Neural cell (in vitro differentiated cells): Measurements from ENCODE around the gene ROR1. TPM values are rescaled to one million over a fixed set of nuclear protein-coding genes. Genes with fewer than 3 reads are reported as not detected.

Source experiments
- H2AFZ ChIP-seq: fragments of 200-600, 300-800 bp; sonication (generic), shearing (Covaris generic); 2 replicates; pipeline ENCODE4 v1.6.0; 2014; ENCODE audit warnings: low read depth, mild to moderate bottlenecking, antibody characterized with exemption, low read length, moderate library complexity
- H3F3A ChIP-seq: fragments of 200-600 bp; shearing (Covaris generic); 2 replicates; pipeline ENCODE4 v1.6.1; 2016; ENCODE audit warnings: mild to moderate bottlenecking, moderate library complexity, mixed read lengths, antibody characterized with exemption, low read length; ENCODE audit not compliant: insufficient read depth, poor library complexity, severe bottlenecking
- H3K27ac ChIP-seq: fragments of 200-600, 300-800 bp; sonication (generic), shearing (Covaris generic); 2 replicates; pipeline ENCODE4 v1.5.1; 2014; ENCODE audit warnings: mild to moderate bottlenecking, low read length, moderate library complexity
- H3K27me3 ChIP-seq: fragments of 300-800, 200-600 bp; sonication (generic), shearing (Covaris generic); 2 replicates; pipeline ENCODE4 v1.6.0; 2014; ENCODE audit warnings: mild to moderate bottlenecking, low read depth, low read length, moderate library complexity; ENCODE audit not compliant: insufficient read depth
- H3K36me3 ChIP-seq: fragments of 300-800, 200-600 bp; sonication (generic), shearing (Covaris generic); 2 replicates; pipeline ENCODE4 v1.5.1; 2014; ENCODE audit warnings: mild to moderate bottlenecking, antibody characterized with exemption, low read length, moderate library complexity; ENCODE audit not compliant: insufficient read depth
- H3K4me2 ChIP-seq: fragments of 300-800, 200-600 bp; sonication (generic), shearing (Covaris generic); 2 replicates; pipeline ENCODE4 v1.6.0; 2014; ENCODE audit warnings: mild to moderate bottlenecking, low read length
- H3K4me3 ChIP-seq: fragments of 300-800, 200-600 bp; sonication (generic), shearing (Covaris generic); 2 replicates; pipeline ENCODE4 v1.5.1; 2014; ENCODE audit warnings: mild to moderate bottlenecking, low read length, moderate library complexity
- H3K79me2 ChIP-seq: fragments of 200-600 bp; shearing (Covaris generic); replicated peaks from 2 replicates; pipeline ENCODE4 v1.6.0; 2014; ENCODE audit warnings: mild to moderate bottlenecking, low read length, moderate library complexity; ENCODE audit not compliant: insufficient read depth
- H3K9ac ChIP-seq: fragments of 300-800, 200-600 bp; sonication (generic), shearing (Covaris generic); 2 replicates; pipeline ENCODE4 v1.6.1; 2016; ENCODE audit warnings: mild to moderate bottlenecking, low read length, mixed read lengths
- H3K9me2 ChIP-seq: fragments of 200-600 bp; shearing (Covaris generic); 2 replicates; pipeline ENCODE4 v1.6.1; 2016; ENCODE audit warnings: mild to moderate bottlenecking, low read length, mixed read lengths; ENCODE audit not compliant: insufficient read depth
- H3K9me3 ChIP-seq: fragments of 200-600, 300-800 bp; sonication (generic), shearing (Covaris generic); 2 replicates; pipeline ENCODE4 v1.6.1; 2016; ENCODE audit warnings: mild to moderate bottlenecking, mixed run types, low read length, moderate library complexity, mixed read lengths
- H4K20me1 ChIP-seq: fragments of 200-600 bp; shearing (Covaris generic); 2 replicates; pipeline ENCODE4 v1.6.1; 2016; ENCODE audit warnings: mild to moderate bottlenecking, mixed run types; ENCODE audit not compliant: insufficient read depth
- EP300 ChIP-seq: fragments of 450-650 bp; conservative IDR thresholded peaks from 2 replicates; pipeline ENCODE4 v1.6.1; 2014; ENCODE audit warnings: antibody characterized with exemption, mild to moderate bottlenecking, moderate library complexity; ENCODE audit not compliant: poor library complexity, severe bottlenecking
- EZH2 ChIP-seq: fragments of 200-600, 300-800 bp; shearing (Covaris generic), sonication (generic); IDR thresholded peaks from 2 replicates; pipeline ENCODE4 v1.6.1; 2014; ENCODE audit warnings: antibody characterized with exemption, low read length, borderline replicate concordance, mild to moderate bottlenecking; ENCODE audit not compliant: insufficient read depth, poor library complexity, severe bottlenecking
- MXI1 ChIP-seq: fragments of 450-650 bp; conservative IDR thresholded peaks from 2 replicates; pipeline ENCODE4 v1.6.1; 2014; ENCODE audit warnings: antibody characterized with exemption, mild to moderate bottlenecking; ENCODE audit not compliant: poor library complexity, severe bottlenecking
- POLR2AphosphoS5 ChIP-seq: IDR thresholded peaks from 2 replicates; pipeline ENCODE4 v1.6.1; 2012
- RAD21 ChIP-seq: fragments of 450-650 bp; conservative IDR thresholded peaks from 2 replicates; pipeline ENCODE4 v1.6.1; 2014; ENCODE audit warnings: antibody characterized with exemption, mild to moderate bottlenecking, moderate library complexity
- SMC3 ChIP-seq: fragments of 450-650 bp; conservative IDR thresholded peaks from 2 replicates; pipeline ENCODE4 v1.6.1; 2014; ENCODE audit warnings: antibody characterized with exemption, mild to moderate bottlenecking, moderate library complexity; ENCODE audit not compliant: poor library complexity
- TAF1 ChIP-seq: IDR thresholded peaks from 2 replicates; pipeline ENCODE4 v1.6.1; 2012; ENCODE audit warnings: low read depth
- polyA plus RNA-seq: library from polyadenylated mRNA; depleted of rRNA; stranded (reverse); fragments of >200 nt; gene quantifications from 2 replicates; pipeline ENCODE4 v1.2.3, GENCODE V29; 2014
- TF ChIP-seq, protein P1 (sequence below): IDR thresholded peaks from 2 replicates; pipeline ENCODE4 v1.6.1; 2012; ENCODE audit warnings: borderline replicate concordance
- TF ChIP-seq, protein P2 (sequence below): fragments of 450-650 bp; IDR thresholded peaks from 2 replicates; pipeline ENCODE4 v1.5.1; 2014; ENCODE audit warnings: antibody characterized with exemption, mild to moderate bottlenecking, moderate library complexity; ENCODE audit not compliant: poor library complexity, severe bottlenecking

ROR1 gene
- polyA plus RNA-seq, 1 donor from 2014 or later: 0.27 TPM

- Histone ChIP-seq H3K9me2 (no peaks in the 10 kb centered on the region), H3K4me3 (no peak overlapping the region), H3K9me3 (no peaks in the 10 kb centered on the region), H3K4me2 (no peak overlapping the region), H3K27me3 (no peaks in the 10 kb centered on the region), H3K9ac (no peak overlapping the region), H3K36me3 (no peaks in the 10 kb centered on the region), H3F3A (no peaks in the 10 kb centered on the region), H2AFZ (no peak overlapping the region), H3K27ac (no peak overlapping the region), H3K79me2 (no peaks in the 10 kb centered on the region), H4K20me1 (no peaks in the 10 kb centered on the region)
- TF ChIP-seq POLR2AphosphoS5 (no peak), TAF1 (no peak), EZH2 (no peak), RAD21 (no peak), SMC3 (no peak), MXI1 (no peak), EP300 (no peak)
- TF ChIP-seq, protein P1, sequence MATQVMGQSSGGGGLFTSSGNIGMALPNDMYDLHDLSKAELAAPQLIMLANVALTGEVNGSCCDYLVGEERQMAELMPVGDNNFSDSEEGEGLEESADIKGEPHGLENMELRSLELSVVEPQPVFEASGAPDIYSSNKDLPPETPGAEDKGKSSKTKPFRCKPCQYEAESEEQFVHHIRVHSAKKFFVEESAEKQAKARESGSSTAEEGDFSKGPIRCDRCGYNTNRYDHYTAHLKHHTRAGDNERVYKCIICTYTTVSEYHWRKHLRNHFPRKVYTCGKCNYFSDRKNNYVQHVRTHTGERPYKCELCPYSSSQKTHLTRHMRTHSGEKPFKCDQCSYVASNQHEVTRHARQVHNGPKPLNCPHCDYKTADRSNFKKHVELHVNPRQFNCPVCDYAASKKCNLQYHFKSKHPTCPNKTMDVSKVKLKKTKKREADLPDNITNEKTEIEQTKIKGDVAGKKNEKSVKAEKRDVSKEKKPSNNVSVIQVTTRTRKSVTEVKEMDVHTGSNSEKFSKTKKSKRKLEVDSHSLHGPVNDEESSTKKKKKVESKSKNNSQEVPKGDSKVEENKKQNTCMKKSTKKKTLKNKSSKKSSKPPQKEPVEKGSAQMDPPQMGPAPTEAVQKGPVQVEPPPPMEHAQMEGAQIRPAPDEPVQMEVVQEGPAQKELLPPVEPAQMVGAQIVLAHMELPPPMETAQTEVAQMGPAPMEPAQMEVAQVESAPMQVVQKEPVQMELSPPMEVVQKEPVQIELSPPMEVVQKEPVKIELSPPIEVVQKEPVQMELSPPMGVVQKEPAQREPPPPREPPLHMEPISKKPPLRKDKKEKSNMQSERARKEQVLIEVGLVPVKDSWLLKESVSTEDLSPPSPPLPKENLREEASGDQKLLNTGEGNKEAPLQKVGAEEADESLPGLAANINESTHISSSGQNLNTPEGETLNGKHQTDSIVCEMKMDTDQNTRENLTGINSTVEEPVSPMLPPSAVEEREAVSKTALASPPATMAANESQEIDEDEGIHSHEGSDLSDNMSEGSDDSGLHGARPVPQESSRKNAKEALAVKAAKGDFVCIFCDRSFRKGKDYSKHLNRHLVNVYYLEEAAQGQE: no peak
- TF ChIP-seq, protein P2, sequence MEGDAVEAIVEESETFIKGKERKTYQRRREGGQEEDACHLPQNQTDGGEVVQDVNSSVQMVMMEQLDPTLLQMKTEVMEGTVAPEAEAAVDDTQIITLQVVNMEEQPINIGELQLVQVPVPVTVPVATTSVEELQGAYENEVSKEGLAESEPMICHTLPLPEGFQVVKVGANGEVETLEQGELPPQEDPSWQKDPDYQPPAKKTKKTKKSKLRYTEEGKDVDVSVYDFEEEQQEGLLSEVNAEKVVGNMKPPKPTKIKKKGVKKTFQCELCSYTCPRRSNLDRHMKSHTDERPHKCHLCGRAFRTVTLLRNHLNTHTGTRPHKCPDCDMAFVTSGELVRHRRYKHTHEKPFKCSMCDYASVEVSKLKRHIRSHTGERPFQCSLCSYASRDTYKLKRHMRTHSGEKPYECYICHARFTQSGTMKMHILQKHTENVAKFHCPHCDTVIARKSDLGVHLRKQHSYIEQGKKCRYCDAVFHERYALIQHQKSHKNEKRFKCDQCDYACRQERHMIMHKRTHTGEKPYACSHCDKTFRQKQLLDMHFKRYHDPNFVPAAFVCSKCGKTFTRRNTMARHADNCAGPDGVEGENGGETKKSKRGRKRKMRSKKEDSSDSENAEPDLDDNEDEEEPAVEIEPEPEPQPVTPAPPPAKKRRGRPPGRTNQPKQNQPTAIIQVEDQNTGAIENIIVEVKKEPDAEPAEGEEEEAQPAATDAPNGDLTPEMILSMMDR: no peak
Measured at GRCh38 chr1:64121766-64122385, 348.1 kb downstream of the ROR1 start.

DNA sequence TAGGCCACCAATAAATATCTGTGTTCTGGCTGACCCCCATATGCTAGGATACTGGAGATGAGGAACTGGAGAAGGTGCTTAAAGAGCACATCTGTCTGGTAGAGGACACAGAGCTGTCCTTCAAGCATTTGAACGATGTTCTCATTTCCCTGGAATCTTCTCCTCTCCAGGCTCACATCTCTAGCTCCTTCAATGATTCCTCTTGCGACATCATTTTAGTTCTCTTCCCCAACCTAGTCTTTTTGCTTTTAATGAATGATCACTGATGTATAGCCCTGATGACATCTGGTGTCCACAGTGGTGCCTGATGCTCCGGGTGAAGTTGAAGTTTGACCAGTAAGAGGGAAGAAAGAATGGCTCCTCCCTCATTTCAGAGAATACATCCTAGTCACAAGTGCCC is 348.8 kb downstream of the ROR1 start:
- Histone ChIP-seq H3K9ac (no peak overlapping the region), H3K4me3 (no peak overlapping the region), H3K27ac (no peak overlapping the region), H3K79me2 (no peaks in the 10 kb centered on the region), H3F3A (no peaks in the 10 kb centered on the region), H3K9me3 (no peaks in the 10 kb centered on the region), H3K36me3 (no peaks in the 10 kb centered on the region), H4K20me1 (no peaks in the 10 kb centered on the region), H3K27me3 (no peaks in the 10 kb centered on the region), H3K9me2 (no peaks in the 10 kb centered on the region), H3K4me2 (no peak overlapping the region), H2AFZ (no peak overlapping the region)
- no peak for TF ChIP-seq TAF1
- TF ChIP-seq MXI1: no peak
- TF ChIP-seq, protein P2: no peak
- no peak for TF ChIP-seq RAD21
- TF ChIP-seq EZH2: no peak
- no peak for TF ChIP-seq EP300
- no peak for TF ChIP-seq SMC3
- TF ChIP-seq POLR2AphosphoS5: no peak
- TF ChIP-seq, protein P1: no peak
